Measurements from ENCODE around the gene EPHB2.

The EPHB2 gene

GRCh38 chr1:22804969-22805671 lies 94.5 kb downstream of the EPHB2 start:
- DNase-seq, result no peak

DNA sequence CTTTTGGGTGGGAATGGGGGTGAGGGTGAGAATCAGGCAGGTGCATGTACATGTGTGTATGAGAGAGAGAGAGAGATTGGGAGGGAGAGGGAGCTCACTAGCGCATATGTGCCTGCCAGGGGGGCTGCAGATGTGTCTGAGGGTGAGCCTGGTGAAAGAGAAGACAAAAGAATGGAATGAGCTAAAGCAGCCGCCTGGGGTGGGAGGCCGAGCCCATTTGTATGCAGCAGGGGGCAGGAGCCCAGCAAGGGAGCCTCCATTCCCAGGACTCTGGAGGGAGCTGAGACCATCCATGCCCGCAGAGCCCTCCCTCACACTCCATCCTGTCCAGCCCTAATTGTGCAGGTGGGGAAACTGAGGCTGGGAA lies 95.0 kb downstream of the EPHB2 start:
- no peak for DNase-seq

DNA sequence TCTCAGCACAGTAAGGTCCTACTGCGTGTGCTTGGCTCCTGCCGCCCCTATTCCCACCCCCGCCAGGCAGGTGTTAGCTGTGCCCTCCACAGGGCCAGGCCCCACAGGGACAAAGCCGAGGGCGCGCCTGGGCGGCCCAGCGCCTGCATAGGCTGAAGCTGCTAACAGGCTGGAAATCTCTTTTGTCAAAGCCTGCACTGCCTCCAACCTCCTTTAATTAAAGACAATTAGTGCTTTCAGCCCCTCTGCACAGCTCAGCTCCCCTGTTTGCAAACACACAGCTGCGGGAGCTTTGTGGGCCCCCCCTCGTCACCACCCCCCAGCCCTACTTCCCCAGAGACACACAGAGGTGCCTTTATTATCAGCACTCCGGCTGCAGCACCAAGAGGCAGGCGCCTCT lies 95.9 kb downstream of the EPHB2 start:
- DNase-seq, result no peak

DNA sequence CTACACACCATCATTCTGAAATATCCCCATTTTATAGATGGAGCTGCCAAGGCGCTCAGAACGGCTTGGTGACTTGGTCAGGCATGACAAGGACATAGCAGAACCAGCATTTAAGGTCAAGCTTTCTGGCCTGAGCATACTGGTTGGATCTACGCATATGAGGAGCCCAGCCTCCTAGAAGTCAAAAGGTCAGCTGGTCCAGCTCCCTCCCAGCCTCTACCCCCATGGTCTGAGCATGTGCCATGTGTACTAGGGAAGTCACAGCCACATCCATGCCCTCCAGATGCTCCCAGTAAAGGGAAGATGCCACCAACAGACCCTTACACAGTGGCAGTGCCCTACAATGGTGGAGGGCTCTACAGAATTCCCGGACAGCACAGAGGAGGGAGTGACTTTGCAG lies 96.7 kb downstream of the EPHB2 start:
- DNase-seq, result no peak

DNA sequence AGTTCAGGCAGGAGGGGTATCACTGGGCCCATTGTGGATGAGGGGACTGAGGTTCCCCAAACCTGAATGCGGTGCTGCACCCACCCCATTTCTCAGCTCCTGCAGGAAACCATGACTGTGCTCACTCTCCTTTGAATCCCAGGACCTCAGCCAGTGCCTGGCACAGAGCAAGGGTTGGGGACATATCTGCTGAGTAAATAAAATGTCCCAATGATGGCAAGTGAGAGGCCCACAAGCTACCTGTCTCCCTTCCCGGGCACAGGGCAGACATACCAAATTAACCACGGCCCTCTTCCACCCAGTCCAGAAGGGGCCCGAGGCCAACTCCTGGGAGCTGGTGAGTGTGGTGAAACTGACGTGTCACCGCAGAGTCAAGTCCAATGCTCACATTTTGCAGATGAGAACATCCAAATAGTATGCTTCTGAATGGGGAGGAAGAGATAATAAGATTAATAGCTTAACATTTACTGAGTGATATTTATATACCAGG lies 97.6 kb downstream of the EPHB2 start:
- DNase-seq, result no peak

GRCh38 chr1:22808676-22809483 lies 98.2 kb downstream of the EPHB2 start:
- DNase-seq, result no peak

GRCh38 chr1:22809783-22810182 lies 99.1 kb downstream of the EPHB2 start:
- no peak for DNase-seq

- no peak for DNase-seq
These were observed 99.7 kb downstream of the EPHB2 start for GRCh38 chr1:22810378-22810777.

DNA sequence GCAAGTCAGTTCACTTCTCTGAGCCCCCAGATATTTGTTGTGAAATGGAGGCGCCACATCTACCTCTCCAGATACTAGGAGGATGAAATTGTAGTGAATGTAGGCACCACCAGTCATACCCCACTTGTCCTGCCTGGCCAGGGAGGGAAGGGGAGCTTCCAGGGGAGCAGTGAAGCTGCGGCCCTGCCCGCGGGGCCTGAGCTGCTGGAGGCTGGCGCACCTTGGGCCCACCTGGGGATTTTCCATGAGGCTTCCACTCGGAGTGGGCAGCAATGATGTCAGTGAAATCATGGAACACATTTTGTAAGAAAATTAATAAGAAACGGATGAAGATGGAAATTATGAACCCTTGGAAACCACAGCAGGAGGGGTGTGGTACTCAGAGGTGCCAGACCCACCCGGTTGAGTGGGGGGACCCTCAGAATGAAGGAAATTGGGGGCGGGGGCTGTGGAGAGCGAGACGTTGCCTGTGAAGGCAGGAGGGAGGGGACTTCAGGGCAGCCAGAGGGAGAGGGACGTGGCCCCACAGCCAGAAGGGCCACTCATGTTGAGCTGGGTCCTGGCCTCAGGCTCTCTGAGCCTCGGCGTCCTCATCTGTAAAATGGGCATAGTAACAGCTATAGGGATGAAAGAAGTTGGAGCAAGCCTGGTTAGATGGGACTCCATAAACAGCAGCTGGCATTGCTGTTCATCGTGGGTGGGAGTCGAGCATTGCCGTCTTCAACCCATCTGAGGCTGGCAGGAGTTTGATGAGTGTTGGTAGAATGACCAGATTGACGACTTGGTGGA lies 101.6 kb downstream of the EPHB2 start:
- no peak for DNase-seq

DNA sequence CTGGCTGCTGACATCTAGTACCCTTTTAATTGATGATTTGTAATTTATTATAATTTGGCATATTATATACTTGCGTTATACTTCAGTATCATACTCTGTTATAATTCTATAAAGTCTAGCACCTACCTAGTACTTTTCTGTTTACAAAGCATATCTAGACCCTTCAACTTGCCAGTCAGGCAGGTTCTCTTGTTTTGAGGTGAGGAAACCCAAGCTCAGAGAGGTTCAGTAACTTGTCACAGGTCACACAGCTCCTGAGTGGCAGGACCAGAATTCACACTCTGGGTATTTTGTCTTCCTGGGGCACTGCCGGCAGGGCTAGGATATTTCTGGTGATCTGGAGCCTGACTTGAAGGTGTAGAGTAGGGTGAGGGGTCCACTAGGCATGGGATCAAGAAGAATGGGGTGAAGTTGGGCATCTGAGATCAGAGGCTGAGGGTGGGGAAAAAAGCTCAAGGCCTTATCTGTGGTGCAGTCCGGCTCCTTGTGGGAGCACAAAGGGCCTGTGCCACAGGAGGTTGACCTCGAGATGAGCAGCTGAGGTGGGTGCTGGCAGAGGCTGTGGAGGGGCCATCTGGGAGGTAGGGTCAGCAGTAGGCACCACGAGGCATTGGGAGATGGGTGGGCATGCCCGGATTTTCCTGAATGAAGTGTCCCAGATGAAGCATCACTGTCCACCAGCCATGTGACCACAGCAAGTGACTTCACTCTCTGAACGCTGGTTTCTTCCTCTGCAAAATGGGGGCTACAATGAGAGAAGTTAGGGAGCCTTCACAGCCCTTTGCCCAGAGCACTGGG lies 102.6 kb downstream of the EPHB2 start:
- no peak for DNase-seq

DNA sequence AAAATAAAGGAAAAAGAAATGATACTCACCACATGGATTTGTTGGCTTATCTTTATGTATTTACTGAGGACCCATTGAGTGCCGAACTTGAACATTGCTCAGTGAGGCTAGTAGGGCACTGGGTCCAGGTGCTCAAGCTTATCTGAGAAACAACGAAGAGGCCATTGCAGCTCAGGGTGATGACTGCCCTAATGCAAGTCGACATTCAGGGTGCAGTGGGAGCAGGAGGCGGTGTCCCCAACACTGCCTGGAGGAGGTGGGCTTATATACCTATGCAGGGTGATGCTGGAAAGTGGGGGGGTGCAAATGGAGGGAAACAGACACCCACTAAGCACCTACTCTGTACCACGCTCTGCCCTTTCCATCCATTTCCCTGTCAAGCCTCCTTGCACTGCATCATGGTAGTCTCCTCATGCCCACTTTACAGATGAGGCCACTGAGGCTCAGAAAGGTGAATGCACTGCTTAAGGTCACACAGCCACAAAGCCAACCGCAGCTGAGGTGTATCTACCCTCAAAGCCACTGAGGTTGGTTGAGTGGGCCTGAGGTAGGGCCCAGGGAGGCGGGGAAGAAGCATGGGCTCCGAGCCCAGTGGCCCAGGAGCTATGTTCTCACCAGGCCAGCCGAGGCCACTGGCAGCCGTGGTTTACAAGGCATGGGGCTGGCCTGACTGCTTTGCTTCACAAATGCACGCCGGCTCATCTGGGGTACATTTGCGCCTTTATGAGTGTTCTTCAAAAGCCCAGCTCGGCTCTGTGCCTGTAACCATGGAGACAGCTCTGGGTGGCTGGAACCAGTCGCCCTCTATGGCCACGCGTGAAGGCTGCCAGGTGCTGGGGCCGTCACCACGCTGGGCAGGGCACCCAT lies 103.8 kb downstream of the EPHB2 start:
- DNase-seq, result no peak

- DNase-seq, result no peak
These were observed 104.4 kb downstream of the EPHB2 start for GRCh38 chr1:22815043-22815365.

DNA sequence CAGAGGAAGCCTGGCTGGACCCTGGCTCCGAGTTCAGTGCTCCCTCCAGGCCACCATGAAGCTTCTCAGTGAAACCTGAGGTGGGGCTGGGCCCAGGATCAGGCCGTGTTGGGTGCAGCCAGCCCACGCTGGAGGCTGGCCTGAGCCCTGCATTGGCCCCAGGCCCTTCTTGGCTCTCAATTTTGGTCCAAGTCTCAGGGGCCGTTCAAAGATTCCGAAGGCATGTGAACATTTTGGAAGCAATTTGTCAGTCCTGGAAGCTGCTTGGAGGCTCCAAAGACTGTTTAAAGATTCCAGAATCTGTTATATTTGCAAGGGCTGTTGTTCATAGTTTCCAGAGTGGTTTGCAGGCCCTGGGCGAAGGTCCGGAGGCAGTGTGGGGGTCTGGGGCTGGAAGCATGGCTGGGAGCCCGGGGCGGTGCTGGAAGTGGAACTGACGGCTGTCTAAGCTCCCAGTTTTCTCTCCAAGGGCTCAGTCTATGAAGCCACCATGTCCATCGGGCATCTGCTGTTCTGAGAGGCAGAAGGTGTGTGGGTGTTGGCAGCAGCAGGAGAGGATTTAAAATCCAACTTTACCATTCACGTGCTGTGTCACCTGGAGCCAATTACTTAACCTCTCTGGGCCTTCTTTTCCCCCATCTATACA lies 104.9 kb downstream of the EPHB2 start:
- DNase-seq, result no peak

GRCh38 chr1:22816067-22816775 lies 105.6 kb downstream of the EPHB2 start:
- no peak for DNase-seq

DNA sequence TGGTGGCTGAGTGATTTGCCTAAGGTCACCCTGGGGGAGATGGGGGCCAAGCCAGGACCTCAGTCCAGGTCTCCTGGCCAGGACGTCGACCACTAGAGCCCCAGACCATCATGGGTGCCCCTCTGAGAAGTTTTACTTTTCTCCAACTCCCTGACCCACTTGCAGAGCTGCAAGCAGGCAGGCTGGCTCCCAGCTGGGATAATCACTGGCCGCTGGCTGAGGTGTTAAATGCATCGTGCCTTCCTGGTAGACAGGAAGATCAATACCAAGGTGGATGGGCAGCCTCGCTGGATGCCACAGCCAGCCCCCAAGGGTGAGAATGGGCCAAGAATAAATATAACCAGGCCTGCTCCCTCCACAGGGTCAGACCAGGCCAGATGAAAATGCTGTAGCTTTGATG lies 106.2 kb downstream of the EPHB2 start:
- DNase-seq, result no peak

DNA sequence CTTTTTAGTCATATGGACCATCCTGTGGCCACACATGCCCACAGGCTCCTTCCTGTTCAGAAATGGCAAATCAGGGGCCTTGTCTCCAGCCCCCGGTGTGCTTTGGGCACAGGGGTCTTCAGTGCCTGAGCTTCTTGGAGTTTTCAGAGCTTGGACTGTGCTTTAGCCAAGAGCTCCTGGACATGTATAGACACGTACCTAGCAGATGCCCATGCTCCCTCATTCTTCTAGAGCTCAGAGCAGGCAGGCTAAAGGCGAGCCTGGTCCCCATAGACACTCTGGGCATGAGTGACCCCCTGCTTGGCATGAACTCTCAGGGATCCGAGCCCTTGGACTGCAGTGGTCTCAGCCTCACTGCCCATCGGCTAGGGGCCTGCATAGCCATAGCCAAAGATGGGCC lies 106.8 kb downstream of the EPHB2 start:
- no peak for DNase-seq

GRCh38 chr1:22818061-22818770 lies 107.6 kb downstream of the EPHB2 start:
- no peak for DNase-seq

DNA sequence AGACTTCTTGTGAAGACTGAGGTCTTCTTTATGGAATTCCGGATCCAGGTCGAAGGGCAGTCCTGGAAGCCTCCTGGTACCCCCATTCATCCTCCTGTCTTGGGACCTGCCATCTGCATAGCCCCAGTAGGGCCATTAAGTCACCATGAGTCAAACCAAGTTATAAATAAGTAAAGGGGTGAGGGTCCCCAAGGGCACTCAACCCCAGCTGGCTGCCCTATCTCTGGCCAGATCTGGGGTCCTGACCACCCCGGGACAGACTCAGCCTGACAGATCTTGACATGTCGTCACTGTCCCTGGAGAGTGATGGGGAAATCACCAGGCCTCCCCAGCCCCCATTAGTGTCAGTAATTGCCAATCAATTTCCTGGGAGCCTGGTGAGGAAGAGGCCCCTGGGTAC lies 108.7 kb downstream of the EPHB2 start:
- no peak for DNase-seq

- DNase-seq, result no peak
These were observed 110.4 kb downstream of the EPHB2 start for GRCh38 chr1:22821027-22821426.

- DNase-seq, result no peak
These were observed 111.7 kb downstream of the EPHB2 start for GRCh38 chr1:22822371-22822770.

Measured in activated naive CD4-positive, alpha-beta T cell (primary cell).